Measurements from ENCODE around the gene TAS2R14. TPM values are rescaled to one million over a fixed set of nuclear protein-coding genes. Genes with fewer than 3 reads are reported as not detected.

The TAS2R14 gene
- polyA plus RNA-seq, 1 of the 3 experiments (the other 2 are of a cell fraction): 1.4 TPM

Other genes starting within 250 kb of the TAS2R14 start
- gene YBX3, start 215.9 kb downstream of the TAS2R14 start, polyA plus RNA-seq (2012; rRNA removed): 12.2 and 22.4 TPM in 2 replicates
- gene TAS2R7, start 136.6 kb downstream of the TAS2R14 start, polyA plus RNA-seq (2012; rRNA removed): not detected in 2 replicates
- not detected in 2 replicates for gene TAS2R8, start 132.0 kb downstream of the TAS2R14 start, polyA plus RNA-seq (2012; rRNA removed)
- not detected in 2 replicates for gene TAS2R9, start 129.1 kb downstream of the TAS2R14 start, polyA plus RNA-seq (2012; rRNA removed)
- gene TAS2R10, start 112.9 kb downstream of the TAS2R14 start, polyA plus RNA-seq (2012; rRNA removed): 0.16 and 0.21 TPM in 2 replicates
- gene PRR4, start 89.8 kb downstream of the TAS2R14 start, polyA plus RNA-seq (2012; rRNA removed): 3.9 and 4.3 TPM in 2 replicates
- 2.0 and 3.6 TPM in 2 replicates for gene PRH1, start 55.0 kb downstream of the TAS2R14 start, polyA plus RNA-seq (2012; rRNA removed)
- 0.03 TPM in 1 of 2 replicates, not detected in the other for gene TAS2R13, start 29.7 kb downstream of the TAS2R14 start, polyA plus RNA-seq (2012; rRNA removed)
- gene PRH2, start 10.0 kb downstream of the TAS2R14 start, polyA plus RNA-seq (2012; rRNA removed): not detected in 2 replicates
- gene TAS2R50, start 47.6 kb upstream of the TAS2R14 start, polyA plus RNA-seq (2012; rRNA removed): 0.05 and 0.10 TPM in 2 replicates
- 0.33 and 0.65 TPM in 2 replicates for gene TAS2R20, start 59.0 kb upstream of the TAS2R14 start, polyA plus RNA-seq (2012; rRNA removed)
- gene TAS2R19, start 83.4 kb upstream of the TAS2R14 start, polyA plus RNA-seq (2012; rRNA removed): 0.15 and 0.47 TPM in 2 replicates
- 0.16 and 0.39 TPM in 2 replicates for gene TAS2R31, start 92.1 kb upstream of the TAS2R14 start, polyA plus RNA-seq (2012; rRNA removed)
- 0.07 TPM in 1 of 2 replicates, not detected in the other for gene TAS2R46, start 123.0 kb upstream of the TAS2R14 start, polyA plus RNA-seq (2012; rRNA removed)
- gene TAS2R43, start 153.1 kb upstream of the TAS2R14 start, polyA plus RNA-seq (2012; rRNA removed): not detected in 2 replicates
- 0.05 and 0.08 TPM in 2 replicates for gene TAS2R30, start 195.4 kb upstream of the TAS2R14 start, polyA plus RNA-seq (2012; rRNA removed)
- gene SMIM10L1, start 231.9 kb upstream of the TAS2R14 start, polyA plus RNA-seq (2012; rRNA removed): 3.5 and 4.3 TPM in 2 replicates
- not detected in 2 replicates for gene TAS2R42, start 247.7 kb upstream of the TAS2R14 start, polyA plus RNA-seq (2012; rRNA removed)

Data from SK-N-SH (cell line).